GM19438 (cell line): ENCODE data around the gene CCDC7.
"Not testable (repeated sequence)": the region's sequence is repeated elsewhere in the genome, so short reads cannot be mapped to it uniquely, and the experiment has no call there.

Experiments
- ATAC-seq: cut with Tn5 transposase; IDR thresholded peaks from one replicate; pipeline ENCODE4 v1.9.1; 2021; ENCODE audit warnings: low read depth; ENCODE audit not compliant: unreplicated experiment

CCDC7 gene

GRCh38 chr10:32446536-32447406, 831 bp downstream of the CCDC7 start:
- ATAC-seq = peak; percentile 13

GRCh38 chr10:32454148-32454547, 8.2 kb downstream of the CCDC7 start:
- no peak for ATAC-seq

GRCh38 chr10:32459051-32459698, 13.2 kb downstream of the CCDC7 start:
- ATAC-seq = no peak

GRCh38 chr10:32461203-32461602, 15.3 kb downstream of the CCDC7 start:
- no peak for ATAC-seq

- ATAC-seq = no peak
Observed at GRCh38 chr10:32471232-32471631, 25.3 kb downstream of the CCDC7 start.

- ATAC-seq = no peak
Observed at GRCh38 chr10:32477499-32477898, 31.6 kb downstream of the CCDC7 start.

GRCh38 chr10:32481606-32482005, 35.7 kb downstream of the CCDC7 start:
- ATAC-seq = no peak

GRCh38 chr10:32483019-32483502, 37.1 kb downstream of the CCDC7 start:
- ATAC-seq = not testable (repeated sequence)

GRCh38 chr10:32488038-32488437, 42.1 kb downstream of the CCDC7 start:
- ATAC-seq = not testable (repeated sequence)

GRCh38 chr10:32489158-32489557, 43.2 kb downstream of the CCDC7 start:
- no peak for ATAC-seq

- no peak for ATAC-seq
Observed at GRCh38 chr10:32489901-32490300, 44.0 kb downstream of the CCDC7 start.

- not testable (repeated sequence) for ATAC-seq
Observed at GRCh38 chr10:32494562-32494961, 48.6 kb downstream of the CCDC7 start.

- ATAC-seq = not testable (repeated sequence)
Observed at GRCh38 chr10:32500136-32500535, 54.2 kb downstream of the CCDC7 start.

GRCh38 chr10:32501906-32502305, 56.0 kb downstream of the CCDC7 start:
- no peak for ATAC-seq

GRCh38 chr10:32505762-32506420, 60.0 kb downstream of the CCDC7 start:
- ATAC-seq = not testable (repeated sequence)

- ATAC-seq = no peak
Observed at GRCh38 chr10:32511599-32511998, 65.7 kb downstream of the CCDC7 start.

- ATAC-seq = no peak
Observed at GRCh38 chr10:32516567-32517495, 70.9 kb downstream of the CCDC7 start.

GRCh38 chr10:32530231-32530630, 84.3 kb downstream of the CCDC7 start:
- no peak for ATAC-seq

- ATAC-seq = no peak
Observed at GRCh38 chr10:32538256-32538655, 92.3 kb downstream of the CCDC7 start.
